Smooth muscle cell of the pulmonary artery (primary cell): Measurements from ENCODE around the gene POLR3K. TPM values are rescaled to one million over a fixed set of nuclear protein-coding genes. Genes with fewer than 3 reads are reported as not detected.

Experiments used
- total RNA-seq: library from RNA; depleted of rRNA; stranded (reverse); fragments of >200 nt; gene quantifications from 2 replicates; pipeline ENCODE4 v1.2.3, GENCODE V29; 2014

Gene POLR3K
- 2.3 and 4.3 TPM in 2 replicates for total RNA-seq

DNA sequence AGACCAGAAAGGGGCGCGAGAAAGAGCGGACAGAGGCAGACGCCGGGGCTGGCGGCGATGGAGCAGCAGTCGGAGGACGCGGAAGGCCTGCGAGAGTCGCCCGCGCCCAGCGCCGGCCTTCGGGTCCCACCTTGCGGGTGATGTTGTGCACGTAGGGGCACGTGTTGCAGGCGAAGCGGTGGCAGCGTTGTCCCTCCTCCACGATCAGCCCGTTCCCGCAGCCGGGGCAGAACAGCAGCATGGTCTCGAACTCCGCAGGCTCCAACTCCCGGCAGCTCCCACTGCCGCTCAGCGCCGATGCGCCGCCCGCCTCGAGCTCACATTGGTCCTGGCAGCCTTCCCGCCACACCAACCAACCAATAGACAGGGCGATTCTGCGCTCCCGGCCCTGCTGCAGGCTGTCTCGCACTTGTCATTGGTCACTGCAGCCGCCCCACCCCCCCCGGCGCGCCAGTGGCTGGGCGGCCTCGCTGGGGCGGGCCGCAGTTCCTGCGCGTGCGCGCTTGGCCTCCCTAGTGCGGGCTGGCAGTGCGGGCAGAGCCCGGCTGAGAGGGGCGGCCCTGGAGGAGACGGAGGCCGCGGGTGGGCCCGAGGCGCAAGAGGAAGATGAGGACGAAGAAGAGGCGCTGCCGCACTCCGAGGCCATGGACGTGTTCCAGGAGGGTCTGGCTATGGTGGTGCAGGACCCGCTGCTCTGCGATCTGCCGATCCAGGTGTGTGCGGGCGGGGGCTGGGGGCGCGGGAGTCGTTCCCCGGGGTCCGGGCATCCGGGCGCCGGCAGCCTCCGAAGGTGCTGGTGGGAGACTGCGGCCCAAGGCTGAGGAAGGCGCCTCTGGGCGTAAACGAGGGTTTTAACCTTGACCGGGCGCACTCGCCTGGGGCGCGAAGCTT, at the start of gene POLR3K, which contains the start of gene SNRNP25:
Gene POLR3K, minus strand, starts transcription at position 263 of the 891 bp plus-strand sequence. Its CDS starts 22 bp downstream, at position 241.
Gene SNRNP25, plus strand, starts transcription at position 483 of the 891 bp plus-strand sequence. Its CDS starts 189 bp downstream, at position 672.

DNA sequence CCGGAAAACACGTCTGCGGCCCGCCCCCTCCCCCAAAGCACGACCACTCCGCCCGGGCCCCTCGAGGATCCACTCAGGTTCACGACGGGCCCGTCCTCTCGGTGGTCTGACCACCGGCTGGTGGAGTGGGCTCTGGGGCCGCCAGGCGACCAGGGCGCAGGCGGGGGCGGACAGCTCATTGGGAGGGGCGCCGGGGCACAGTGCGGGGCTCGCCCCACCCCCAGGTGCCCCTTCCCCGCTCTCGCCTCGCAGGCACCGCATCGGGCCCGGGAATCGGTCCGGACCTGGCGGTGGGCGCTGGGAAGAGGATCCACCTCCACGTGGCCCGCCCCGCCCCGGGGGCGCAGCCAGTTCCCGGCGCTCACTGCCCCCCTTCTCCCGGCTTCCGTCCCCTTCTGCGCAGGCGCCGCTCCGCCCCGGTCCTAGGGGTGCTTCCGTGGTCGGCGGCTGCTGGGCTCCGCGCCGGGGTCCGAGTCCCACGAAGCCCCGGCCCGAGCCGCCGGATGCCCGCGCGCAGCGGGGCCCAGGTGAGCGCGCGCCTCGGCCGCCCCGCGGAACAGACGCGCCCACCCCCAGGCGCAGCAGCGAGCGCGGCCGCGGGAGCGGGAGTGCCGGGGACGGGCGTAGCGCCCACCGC, 24.5 kb upstream of the POLR3K start, which contains the start of gene MPG:
Gene MPG, plus strand, starts transcription at position 419 of the 637 bp plus-strand sequence. Its CDS starts 85 bp downstream, at position 504.

DNA sequence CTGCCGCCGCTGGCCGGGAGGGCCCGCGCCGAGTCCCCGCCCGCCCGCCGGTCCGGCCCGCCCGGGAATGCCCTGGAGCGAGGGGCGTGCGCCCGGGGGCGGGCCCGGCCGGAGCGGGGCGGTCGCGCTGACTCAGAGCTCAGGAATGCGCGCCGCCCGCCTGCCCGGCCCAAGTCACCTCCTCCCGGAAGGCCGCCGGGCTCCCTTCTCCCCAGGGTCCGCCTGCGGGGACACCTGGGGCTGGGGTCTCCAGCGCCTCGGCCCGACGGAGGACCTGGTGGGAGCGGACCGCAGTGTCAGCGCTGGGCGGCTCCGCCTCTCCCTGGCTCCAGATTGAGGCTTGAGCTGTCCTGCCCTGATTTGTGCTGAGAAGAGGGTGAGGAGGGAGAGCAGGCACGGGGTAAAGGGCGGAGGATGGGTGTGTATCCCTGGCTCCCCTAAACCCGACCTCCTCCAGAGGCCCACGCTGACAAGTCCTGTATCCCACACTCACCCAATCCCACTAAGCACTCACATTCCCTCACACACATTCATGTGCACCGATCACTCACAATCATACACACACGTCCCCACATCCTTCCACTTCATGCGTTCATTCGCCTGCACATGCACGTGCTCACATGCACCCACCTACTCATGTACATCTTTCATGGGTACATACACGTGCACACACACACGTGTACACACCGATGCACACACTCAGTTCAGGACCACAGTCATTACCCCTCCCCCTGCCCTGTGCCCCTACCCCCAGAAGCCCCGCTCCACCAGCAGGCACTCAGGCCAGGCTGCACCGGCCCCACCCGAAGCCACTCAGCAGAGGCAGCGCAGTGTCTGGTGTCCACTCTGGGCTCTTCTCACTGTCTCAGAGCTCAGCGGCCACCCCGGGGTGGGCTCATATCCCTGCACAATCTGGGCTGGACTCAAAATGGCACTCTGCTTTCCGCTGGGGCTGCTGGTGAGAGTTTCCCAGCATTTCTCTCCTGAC, 19.4 kb upstream of the POLR3K start, which contains the start of gene RHBDF1:
Gene RHBDF1, minus strand, starts transcription at position 71 of the 988 bp plus-strand sequence. CDS start 7,616 bp downstream, outside the sequence.

Other genes with a start within 250 kb of the POLR3K start
- gene SNRNP25, start 220 bp upstream of the POLR3K start, total RNA-seq, result 13.2 and 13.9 TPM in 2 replicates
- gene RHBDF1, start 19.0 kb upstream of the POLR3K start, total RNA-seq, result 67.0 and 69.4 TPM in 2 replicates
- gene MPG, start 24.6 kb upstream of the POLR3K start, total RNA-seq, result 130 and 148 TPM in 2 replicates
- 13.4 and 18.5 TPM in 2 replicates for gene NPRL3, start 85.1 kb upstream of the POLR3K start, total RNA-seq
- not detected in 2 replicates for gene HBZ, start 99.0 kb upstream of the POLR3K start, total RNA-seq
- gene HBM, start 112.4 kb upstream of the POLR3K start, total RNA-seq, result not detected in 2 replicates
- not detected in 2 replicates for gene HBA2, start 119.3 kb upstream of the POLR3K start, total RNA-seq
- not detected in 2 replicates for gene HBA1, start 123.1 kb upstream of the POLR3K start, total RNA-seq
- not detected in 2 replicates for gene HBQ1, start 126.9 kb upstream of the POLR3K start, total RNA-seq
- 25.8 and 31.5 TPM in 2 replicates for gene LUC7L, start 175.8 kb upstream of the POLR3K start, total RNA-seq
- gene FAM234A, start 181.2 kb upstream of the POLR3K start, total RNA-seq, result 171 and 191 TPM in 2 replicates
- 4.0 and 6.3 TPM in 2 replicates for gene RGS11, start 222.3 kb upstream of the POLR3K start, total RNA-seq
- gene ARHGDIG, start 227.0 kb upstream of the POLR3K start, total RNA-seq, result 1.1 and 1.4 TPM in 2 replicates
- 1.6 and 1.7 TPM in 2 replicates for gene PDIA2, start 229.6 kb upstream of the POLR3K start, total RNA-seq